Omental fat pad (tissue), 4 donors: Measurements from ENCODE around the gene FOXD3. TPM values are rescaled to one million over a fixed set of nuclear protein-coding genes. Genes with fewer than 3 reads are reported as not detected.

Experiments
- ATAC-seq: fragments of 150-250 bp; one replicate; pipeline ENCODE4 v1.9.1; 2016; ENCODE audit warnings: mild to moderate bottlenecking, moderate library complexity; ENCODE audit not compliant: low FRiP score
- DNase-seq: peaks from one replicate; pipeline ENCODE4 v3.0.0-alpha.2; 2019; ENCODE audit warnings: low spot score
- CTCF ChIP-seq, 3 donors: fragments of 450-650 bp; IDR thresholded peaks; one replicate each; pipeline ENCODE4 v1.5.1; 2016 to 2017; ENCODE audit warnings: antibody characterized with exemption in 3 of 3, mild to moderate bottlenecking in 3 of 3, moderate library complexity in 2 of 3
- total RNA-seq, 4 donors: library from RNA; depleted of rRNA; stranded (reverse); fragments of >200 nt; gene quantifications; one replicate each; pipeline ENCODE4 v1.1.0, GENCODE V29; 2016

The FOXD3 gene
- total RNA-seq, 4 donors from 2014 or later, result 0.63 TPM; not detected in 3

- TF ChIP-seq CTCF (IDR thresholded peaks at IDR 0.05), result no peak
- DNase-seq (no peak), ATAC-seq (no peak)
Observed at GRCh38 chr1:63326106-63326472, 3.7 kb downstream of the FOXD3 start.

GRCh38 chr1:63326473-63327380 is 4.4 kb downstream of the FOXD3 start:
- no peak for ATAC-seq
- TF ChIP-seq CTCF (IDR thresholded peaks at IDR 0.05), result no peak

GRCh38 chr1:63327417-63328054 is 5.2 kb downstream of the FOXD3 start:
- DNase-seq (no peak), ATAC-seq (peak; percentile 19)
- peak in 1 of 3 donors; percentile 20 for TF ChIP-seq CTCF (IDR thresholded peaks at IDR 0.05)

More at GRCh38 chr1:63326473-63327380, 4.4 kb downstream of the FOXD3 start:
- DNase-seq, result no peak

GRCh38 chr1:63328122-63328521 is 5.8 kb downstream of the FOXD3 start:
- ATAC-seq (no peak), DNase-seq (no peak)
- TF ChIP-seq CTCF (IDR thresholded peaks at IDR 0.05), result no peak

GRCh38 chr1:63328781-63329180 is 6.4 kb downstream of the FOXD3 start:
- no peak for ATAC-seq
- TF ChIP-seq CTCF (IDR thresholded peaks at IDR 0.05), result no peak
- DNase-seq, result no peak

GRCh38 chr1:63329621-63330330 is 7.4 kb downstream of the FOXD3 start:
- ATAC-seq (peak; percentile 24), DNase-seq (no peak)
- no peak for TF ChIP-seq CTCF (IDR thresholded peaks at IDR 0.05)
